HAP-1 (cell line): ENCODE results near the gene THRB.

Source experiments
- DNase-seq, 2 experiments: peaks; one replicate each; pipeline ENCODE4 v3.0.0-alpha.2; 2016 to 2020; ENCODE audit warnings: low spot score in 2 of 2
- H3K27me3 ChIP-seq: fragments of 250-450 bp; sonication (Bioruptor Pico); 2 replicates; pipeline ENCODE4 v1.5.1; 2020; ENCODE audit warnings: low read depth, mild to moderate bottlenecking, moderate library complexity
- H3K36me3 ChIP-seq: fragments of 250-450 bp; sonication (Bioruptor Pico); replicated peaks from 2 replicates; pipeline ENCODE4 v1.5.1; 2020; ENCODE audit warnings: mild to moderate bottlenecking
- H3K4me1 ChIP-seq: fragments of 250-450 bp; sonication (Bioruptor Pico); 2 replicates; pipeline ENCODE4 v1.5.1; 2020; ENCODE audit warnings: mild to moderate bottlenecking
- H3K4me3 ChIP-seq: fragments of 250-450 bp; sonication (Bioruptor Pico); 2 replicates; pipeline ENCODE4 v1.5.1; 2020; ENCODE audit warnings: mild to moderate bottlenecking, moderate library complexity
- H3K9me3 ChIP-seq: fragments of 250-450 bp; sonication (Bioruptor Pico); 2 replicates; pipeline ENCODE4 v1.5.1; 2020; ENCODE audit warnings: mild to moderate bottlenecking, moderate library complexity
- in situ Hi-C: fragments of 300-500 bp; cut with MboI; formaldehyde crosslinking; loops from 3 replicates; pipeline ENCODE4 v1.14.3; 2020; ENCODE audit warnings: low sequenced_read_pairs, inconsistent platforms, mixed read lengths

Gene THRB

GRCh38 chr3:24377218-24377993, 117.2 kb downstream of the THRB start:
- no peak for DNase-seq
- Histone ChIP-seq H3K36me3 (no peaks in the 10 kb centered on the region), H3K4me3 (no peak overlapping the region), H3K4me1 (peaks cover 52% of the 10 kb centered on the region), H3K9me3 (no peaks in the 10 kb centered on the region), H3K27me3 (no peaks in the 10 kb centered on the region)
- in situ Hi-C loops = no loop called here

GRCh38 chr3:24375947-24376384, 118.7 kb downstream of the THRB start:
- in situ Hi-C loops = no loop called here
- no peak for DNase-seq
- H3K4me3 ChIP-seq = no peak overlapping the region
- H3K4me1 ChIP-seq = peaks cover 41% of the 10 kb centered on the region
- no peaks in the 10 kb centered on the region for H3K27me3 ChIP-seq
- no peaks in the 10 kb centered on the region for H3K36me3 ChIP-seq
- H3K9me3 ChIP-seq = no peaks in the 10 kb centered on the region

- DNase-seq = peak in 1 of 2 experiments; percentile 96
- H3K27me3 ChIP-seq = no peaks in the 10 kb centered on the region
- peaks cover 41% of the 10 kb centered on the region for H3K4me1 ChIP-seq
- no peaks in the 10 kb centered on the region for H3K9me3 ChIP-seq
- in situ Hi-C loops = no loop called here
- no peak overlapping the region for H3K4me3 ChIP-seq
- H3K36me3 ChIP-seq = no peaks in the 10 kb centered on the region
These were observed 119.8 kb downstream of the THRB start for GRCh38 chr3:24374801-24375200.

- Histone ChIP-seq H3K27me3 (no peaks in the 10 kb centered on the region), H3K9me3 (no peaks in the 10 kb centered on the region), H3K36me3 (no peaks in the 10 kb centered on the region), H3K4me1 (peaks cover 43% of the 10 kb centered on the region), H3K4me3 (no peak overlapping the region)
- DNase-seq = peak; percentile 54 to 70
- in situ Hi-C loops = no loop called here
These were observed 121.3 kb downstream of the THRB start for GRCh38 chr3:24373198-24373959.

- Histone ChIP-seq H3K4me3 (no peak overlapping the region), H3K9me3 (no peaks in the 10 kb centered on the region), H3K4me1 (peaks cover 47% of the 10 kb centered on the region), H3K27me3 (no peaks in the 10 kb centered on the region), H3K36me3 (no peaks in the 10 kb centered on the region)
- DNase-seq = peak; percentile 44 to 61
- in situ Hi-C loops = no loop called here
These were observed 122.0 kb downstream of the THRB start for GRCh38 chr3:24372559-24373197.

GRCh38 chr3:24370352-24371090, 124.1 kb downstream of the THRB start:
- no peak for DNase-seq
- Histone ChIP-seq H3K4me3 (no peak overlapping the region), H3K4me1 (peaks cover 46% of the 10 kb centered on the region), H3K9me3 (no peaks in the 10 kb centered on the region), H3K27me3 (no peaks in the 10 kb centered on the region), H3K36me3 (no peaks in the 10 kb centered on the region)
- in situ Hi-C loops = no loop called here

- H3K4me3 ChIP-seq = no peak overlapping the region
- no peak for DNase-seq
- no peaks in the 10 kb centered on the region for H3K27me3 ChIP-seq
- H3K9me3 ChIP-seq = no peaks in the 10 kb centered on the region
- in situ Hi-C loops = no loop called here
- H3K4me1 ChIP-seq = peaks cover 38% of the 10 kb centered on the region
- no peaks in the 10 kb centered on the region for H3K36me3 ChIP-seq
These were observed 126.0 kb downstream of the THRB start for GRCh38 chr3:24368605-24369004.

GRCh38 chr3:24367664-24368264, 126.9 kb downstream of the THRB start:
- in situ Hi-C loops = no loop called here
- Histone ChIP-seq H3K9me3 (no peaks in the 10 kb centered on the region), H3K4me1 (peaks cover 29% of the 10 kb centered on the region), H3K36me3 (no peaks in the 10 kb centered on the region), H3K27me3 (no peaks in the 10 kb centered on the region), H3K4me3 (no peak overlapping the region)
- DNase-seq = peak; percentile 53 to 92

GRCh38 chr3:24367216-24367615, 127.4 kb downstream of the THRB start:
- no peak overlapping the region for H3K4me3 ChIP-seq
- no peaks in the 10 kb centered on the region for H3K36me3 ChIP-seq
- in situ Hi-C loops = no loop called here
- H3K4me1 ChIP-seq = peaks cover 24% of the 10 kb centered on the region
- DNase-seq = no peak
- H3K9me3 ChIP-seq = no peaks in the 10 kb centered on the region
- H3K27me3 ChIP-seq = no peaks in the 10 kb centered on the region

- peak in 1 of 2 experiments; percentile 19 for DNase-seq
- Histone ChIP-seq H3K27me3 (no peaks in the 10 kb centered on the region), H3K36me3 (no peaks in the 10 kb centered on the region), H3K9me3 (no peaks in the 10 kb centered on the region), H3K4me1 (peaks cover 29% of the 10 kb centered on the region), H3K4me3 (no peak overlapping the region)
- in situ Hi-C loops = no loop called here
These were observed 129.5 kb downstream of the THRB start for GRCh38 chr3:24365168-24365567.

- H3K4me1 ChIP-seq = peaks cover 34% of the 10 kb centered on the region
- no peaks in the 10 kb centered on the region for H3K9me3 ChIP-seq
- no peaks in the 10 kb centered on the region for H3K27me3 ChIP-seq
- DNase-seq = no peak
- no peaks in the 10 kb centered on the region for H3K36me3 ChIP-seq
- in situ Hi-C loops = no loop called here
- no peak overlapping the region for H3K4me3 ChIP-seq
These were observed 130.3 kb downstream of the THRB start for GRCh38 chr3:24364359-24364758.

- Histone ChIP-seq H3K4me1 (peaks cover 37% of the 10 kb centered on the region), H3K27me3 (no peaks in the 10 kb centered on the region), H3K4me3 (no peak overlapping the region), H3K36me3 (no peaks in the 10 kb centered on the region), H3K9me3 (no peaks in the 10 kb centered on the region)
- no peak for DNase-seq
- in situ Hi-C loops = no loop called here
These were observed 131.4 kb downstream of the THRB start for GRCh38 chr3:24363242-24363641.

- DNase-seq = no peak
- H3K4me1 ChIP-seq = peaks cover 28% of the 10 kb centered on the region
- in situ Hi-C loops = no loop called here
- no peak overlapping the region for H3K4me3 ChIP-seq
- H3K27me3 ChIP-seq = no peaks in the 10 kb centered on the region
- no peaks in the 10 kb centered on the region for H3K36me3 ChIP-seq
- H3K9me3 ChIP-seq = no peaks in the 10 kb centered on the region
These were observed 133.0 kb downstream of the THRB start for GRCh38 chr3:24361623-24362022.
